Measurements from ENCODE around the gene LYL1. TPM values are rescaled to one million over a fixed set of nuclear protein-coding genes. Genes with fewer than 3 reads are reported as not detected.

LYL1 gene
- total and polyA plus RNA-seq, 8 donors: 5.3 to 32.9 (median 9.9) TPM

DNA sequence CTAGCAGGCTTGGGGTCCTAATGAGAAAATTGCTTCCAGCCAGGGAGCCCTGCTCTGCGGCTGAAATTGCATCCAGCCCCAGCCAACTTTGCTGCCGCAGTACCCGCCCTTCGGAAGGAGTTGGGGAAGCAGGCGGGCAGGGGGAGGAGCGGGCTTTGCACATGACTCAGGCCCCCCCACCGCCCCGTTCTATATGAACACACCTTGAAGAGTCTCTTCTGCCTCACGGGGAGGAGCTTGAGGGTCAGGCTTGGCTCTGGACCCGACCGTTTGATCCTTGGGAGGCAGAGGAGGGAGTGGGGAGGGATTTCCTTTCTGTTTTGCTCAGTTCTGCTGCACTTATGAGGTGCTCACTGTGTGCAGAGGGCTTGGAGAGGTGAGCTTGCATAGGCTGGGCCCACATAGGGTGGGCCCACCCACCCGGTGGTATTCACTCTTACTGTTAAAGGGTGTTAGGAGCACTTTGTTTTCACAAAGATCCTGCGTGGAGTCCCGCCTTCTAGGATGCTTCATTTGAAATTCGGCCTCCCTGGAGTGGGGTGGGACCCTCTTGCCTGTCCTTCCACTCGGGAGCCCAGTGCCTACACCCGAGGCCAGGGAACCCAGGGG lies 46.5 kb downstream of the LYL1 start:
- Histone ChIP-seq H3K9me3 (no peaks in the 10 kb centered on the region), H3K27me3 (peaks cover 0 to 11% of the 10 kb centered on the region in 2 donors), H3K27ac (peak overlapping the region; percentile 86 to 96), H3K4me1 (peaks cover 96 to 99% of the 10 kb centered on the region in 2 donors), H3K4me3 (no peak overlapping the region), H3K36me3 (no peaks in the 10 kb centered on the region)
- DNase-seq (peak in 3 of 4 donors; percentile 86 to 90 (median 87)), ATAC-seq (peak; percentile 56)
- intact Hi-C loops (cut with DNase I): loop anchor here in 1 of 2 donors (10.0 kb wide), 1 partner anchor 61 kb away; the partner anchor contains the start of gene NFIX
- TF ChIP-seq, protein P1, sequence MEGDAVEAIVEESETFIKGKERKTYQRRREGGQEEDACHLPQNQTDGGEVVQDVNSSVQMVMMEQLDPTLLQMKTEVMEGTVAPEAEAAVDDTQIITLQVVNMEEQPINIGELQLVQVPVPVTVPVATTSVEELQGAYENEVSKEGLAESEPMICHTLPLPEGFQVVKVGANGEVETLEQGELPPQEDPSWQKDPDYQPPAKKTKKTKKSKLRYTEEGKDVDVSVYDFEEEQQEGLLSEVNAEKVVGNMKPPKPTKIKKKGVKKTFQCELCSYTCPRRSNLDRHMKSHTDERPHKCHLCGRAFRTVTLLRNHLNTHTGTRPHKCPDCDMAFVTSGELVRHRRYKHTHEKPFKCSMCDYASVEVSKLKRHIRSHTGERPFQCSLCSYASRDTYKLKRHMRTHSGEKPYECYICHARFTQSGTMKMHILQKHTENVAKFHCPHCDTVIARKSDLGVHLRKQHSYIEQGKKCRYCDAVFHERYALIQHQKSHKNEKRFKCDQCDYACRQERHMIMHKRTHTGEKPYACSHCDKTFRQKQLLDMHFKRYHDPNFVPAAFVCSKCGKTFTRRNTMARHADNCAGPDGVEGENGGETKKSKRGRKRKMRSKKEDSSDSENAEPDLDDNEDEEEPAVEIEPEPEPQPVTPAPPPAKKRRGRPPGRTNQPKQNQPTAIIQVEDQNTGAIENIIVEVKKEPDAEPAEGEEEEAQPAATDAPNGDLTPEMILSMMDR (IDR thresholded peaks at IDR 0.05): no peak

DNA sequence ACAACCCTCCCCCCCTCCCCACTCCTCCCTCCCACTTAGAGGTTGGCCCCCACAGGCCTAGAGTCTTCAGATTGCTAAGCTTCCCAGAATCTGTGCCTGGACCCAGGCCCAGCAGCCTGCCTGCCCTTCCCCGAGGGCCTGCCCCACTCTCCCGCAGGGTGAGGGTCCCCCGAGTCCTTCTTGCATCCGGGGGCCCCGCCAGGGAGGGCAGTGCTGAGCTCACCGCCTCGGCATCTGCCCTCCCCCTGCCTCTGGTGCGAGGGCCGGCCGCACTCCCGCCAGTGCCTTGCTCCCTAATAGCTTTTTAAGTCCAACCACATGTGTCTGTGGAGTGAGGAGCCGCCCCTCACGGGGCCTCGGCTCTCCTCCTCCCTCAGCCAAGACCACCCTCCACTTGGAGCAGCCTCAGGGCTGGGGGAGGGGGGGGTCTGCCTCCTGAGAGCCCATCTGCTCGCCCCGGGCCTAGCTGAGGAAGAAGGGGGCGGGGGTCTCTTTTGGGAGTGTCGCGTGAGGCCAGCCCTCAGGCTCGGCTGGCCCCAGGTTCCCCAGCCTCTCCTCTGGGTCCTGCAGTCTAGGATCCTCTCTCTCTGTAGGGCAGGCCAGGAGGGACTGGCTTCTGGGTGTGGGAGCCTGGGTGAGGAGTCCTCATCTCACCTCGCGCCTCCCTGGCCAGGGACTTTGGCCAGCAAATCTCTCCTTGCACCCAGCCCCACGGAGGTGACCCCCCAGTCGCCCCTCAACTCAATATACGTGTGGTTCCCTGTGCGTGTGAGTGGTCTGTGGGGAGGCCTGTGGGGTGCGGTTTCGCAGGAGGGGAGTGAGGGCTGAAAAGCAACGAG lies 47.2 kb downstream of the LYL1 start:
- ATAC-seq (peak; percentile 58), DNase-seq (peak; percentile 75 to 91 (median 87))
- Histone ChIP-seq H3K4me3 (no peak overlapping the region), H3K27ac (peak overlapping the region; percentile 86 to 96), H3K4me1 (peaks cover 95% of the 10 kb centered on the region in 2 donors), H3K36me3 (no peaks in the 10 kb centered on the region), H3K27me3 (peaks cover 0 to 5% of the 10 kb centered on the region in 2 donors), H3K9me3 (no peaks in the 10 kb centered on the region)
- intact Hi-C loops (cut with DNase I): loop anchor here in 1 of 2 donors (10.0 kb wide), 1 partner anchor 61 kb away; the partner anchor contains the start of gene NFIX
- TF ChIP-seq, protein P1 (IDR thresholded peaks at IDR 0.05): no peak

DNA sequence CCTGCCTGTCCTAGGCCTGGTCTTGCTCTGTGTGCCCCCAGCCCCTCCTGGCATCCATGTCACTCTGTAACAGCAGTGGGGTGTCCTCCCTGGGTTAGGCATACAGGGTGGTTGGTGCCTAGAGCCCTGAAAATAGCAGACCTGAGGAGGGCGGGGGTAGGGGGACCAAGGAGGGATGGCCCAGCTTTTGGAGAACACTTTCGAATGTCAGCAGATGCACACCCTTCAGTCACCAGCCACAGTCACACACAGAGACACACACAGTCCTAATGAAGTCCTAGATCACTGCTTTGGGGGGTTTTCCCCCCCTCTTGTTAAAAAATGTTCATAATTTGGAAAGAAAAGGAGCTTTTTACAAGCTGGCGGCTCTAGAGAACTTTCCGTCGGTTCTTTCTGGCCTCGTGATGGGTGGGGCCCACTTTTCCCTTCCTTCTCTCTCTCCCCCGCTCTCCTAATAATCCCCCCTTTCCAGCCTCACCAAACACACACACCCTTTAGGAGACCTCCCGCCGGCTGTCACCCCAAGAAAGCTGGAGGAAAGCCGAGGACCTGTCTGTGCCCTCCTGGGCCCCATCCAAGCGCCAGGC lies 47.9 kb downstream of the LYL1 start:
- no peaks in the 10 kb centered on the region for H3K9me3 ChIP-seq
- no peak overlapping the region for H3K4me3 ChIP-seq
- intact Hi-C loops (cut with DNase I): loop anchor here in 1 of 2 donors (10.0 kb wide), 1 partner anchor 60 kb away; the partner anchor contains the start of gene NFIX
- peak overlapping the region; percentile 86 to 96 for H3K27ac ChIP-seq
- peaks cover 88% of the 10 kb centered on the region in 2 donors for H3K4me1 ChIP-seq
- ATAC-seq: peak; percentile 0
- TF ChIP-seq, protein P1 (IDR thresholded peaks at IDR 0.05): no peak
- no peak for DNase-seq
- no peaks in the 10 kb centered on the region for H3K36me3 ChIP-seq
- no peaks in the 10 kb centered on the region for H3K27me3 ChIP-seq

- H3K4me3 ChIP-seq: no peak overlapping the region
- TF ChIP-seq, protein P1 (IDR thresholded peaks at IDR 0.05): no peak
- ATAC-seq (peak; percentile 27), DNase-seq (peak; percentile 68 to 91 (median 84))
- H3K36me3 ChIP-seq: no peaks in the 10 kb centered on the region
- H3K27me3 ChIP-seq: no peaks in the 10 kb centered on the region
- H3K27ac ChIP-seq: peak overlapping the region; percentile 86 to 96
- H3K4me1 ChIP-seq: peaks cover 82 to 83% of the 10 kb centered on the region in 2 donors
- no peaks in the 10 kb centered on the region for H3K9me3 ChIP-seq
- intact Hi-C loops (cut with DNase I): loop anchor here in 1 of 2 donors (10.0 kb wide), 1 partner anchor 59 kb away; the partner anchor contains the start of gene NFIX
Measured at GRCh38 chr19:13053761-13054625, 48.7 kb downstream of the LYL1 start.

All from left lung (tissue), 10 donors.